Measurements from ENCODE around the gene GLDC. TPM values are rescaled to one million over a fixed set of nuclear protein-coding genes. Genes with fewer than 3 reads are reported as not detected.
"Not testable (repeated sequence)": the region's sequence is repeated elsewhere in the genome, so short reads cannot be mapped to it uniquely, and the experiment has no call there.

The GLDC gene
- total RNA-seq = under 1 TPM; 0.64 to 0.68 TPM

DNA sequence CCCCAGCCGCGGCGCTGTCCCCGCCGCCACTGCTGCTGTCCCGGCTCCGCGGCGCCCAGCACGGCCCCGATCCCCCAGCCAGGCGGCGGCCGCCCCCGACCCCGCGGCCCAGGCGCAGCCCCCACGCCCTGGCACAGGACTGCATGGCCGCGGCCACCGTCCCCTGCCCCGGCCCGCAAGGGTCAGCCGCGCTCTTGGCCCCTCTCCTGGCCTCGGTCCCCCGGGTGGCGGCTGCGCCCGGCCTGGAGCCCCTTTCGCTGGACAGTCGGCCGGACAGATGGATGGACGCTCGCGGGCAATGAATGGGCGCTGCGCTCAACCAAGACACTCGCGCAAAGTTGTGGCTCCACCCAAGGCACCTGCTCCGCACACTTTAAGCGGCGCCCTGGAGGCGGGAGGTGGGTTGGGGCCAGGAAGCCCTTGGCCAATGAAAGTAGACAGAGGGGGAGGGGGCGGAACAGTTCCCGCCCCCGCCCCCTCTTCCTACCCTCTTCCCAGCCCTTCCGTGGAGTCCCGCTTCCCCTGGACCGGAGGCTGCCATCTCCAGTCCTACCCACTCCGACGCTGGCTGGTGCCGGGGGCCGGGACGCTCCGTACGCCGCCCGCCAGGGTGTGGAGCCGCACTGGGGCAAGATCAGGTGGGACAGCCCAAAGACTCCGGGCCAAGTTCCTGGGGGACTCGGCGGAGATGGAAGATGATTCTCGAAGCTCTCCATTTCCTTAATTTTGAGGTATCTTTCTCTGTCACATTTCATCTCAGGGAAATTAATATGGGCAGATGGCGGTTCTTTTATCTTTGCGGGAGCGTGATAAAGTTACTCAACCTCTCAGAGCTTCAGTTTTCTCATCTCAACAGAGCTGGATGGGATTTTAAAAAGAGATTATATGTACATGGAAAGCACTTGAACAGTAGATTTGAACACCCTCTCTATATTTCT lies at the start of gene GLDC:
Gene GLDC, minus strand, starts transcription at position 375 of the 938 bp plus-strand sequence. Its CDS starts 230 bp downstream, at position 145.
- peak within 1 kb of the TSS; percentile 57 for H3K4me3 Mint-ChIP-seq
- no peak within 1 kb of the TSS for H3K27ac Mint-ChIP-seq

DNA sequence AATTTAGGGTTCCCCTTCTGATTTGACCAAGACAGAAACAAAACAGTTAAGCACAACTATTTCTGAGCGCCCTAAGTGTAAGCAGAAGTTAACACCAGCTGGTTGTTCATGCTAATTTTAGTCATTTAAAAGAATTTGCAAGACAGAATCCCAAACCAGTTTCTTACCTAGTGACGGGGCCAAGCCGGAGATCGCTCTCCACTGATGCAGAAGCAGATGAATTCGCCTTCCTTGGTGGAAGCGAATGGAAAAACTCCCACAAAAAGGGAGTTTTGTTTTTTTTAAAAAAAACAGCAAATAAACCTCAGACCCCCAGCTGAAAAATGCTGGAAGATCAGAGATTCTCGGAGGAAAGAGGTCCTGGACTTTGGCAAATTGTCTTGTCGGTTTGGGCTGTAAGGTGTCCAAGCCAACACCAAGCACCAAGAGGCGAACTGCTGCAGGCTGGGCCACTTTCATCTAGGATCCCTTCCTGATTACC lies 47.4 kb upstream of the GLDC start:
- Mint-ChIP-seq H3K36me3 (no peaks in the 10 kb centered on the region), H3K4me3 (no peak overlapping the region), H3K27ac (peak overlapping the region; percentile 52), H3K27me3 (no peaks in the 10 kb centered on the region), H3K4me1 (peaks cover 3% of the 10 kb centered on the region), H3K9me3 (no peaks in the 10 kb centered on the region)
- DNase-seq = no peak

More for the DNA sequence above, at the start of gene GLDC:
- H3K36me3 Mint-ChIP-seq = no peaks in the 10 kb centered on the region
- no peaks in the 10 kb centered on the region for H3K9me3 Mint-ChIP-seq
- peaks cover 68% of the 10 kb centered on the region for H3K27me3 Mint-ChIP-seq
- H3K4me1 Mint-ChIP-seq = peaks cover 15% of the 10 kb centered on the region
- DNase-seq = peak; percentile 37

DNA sequence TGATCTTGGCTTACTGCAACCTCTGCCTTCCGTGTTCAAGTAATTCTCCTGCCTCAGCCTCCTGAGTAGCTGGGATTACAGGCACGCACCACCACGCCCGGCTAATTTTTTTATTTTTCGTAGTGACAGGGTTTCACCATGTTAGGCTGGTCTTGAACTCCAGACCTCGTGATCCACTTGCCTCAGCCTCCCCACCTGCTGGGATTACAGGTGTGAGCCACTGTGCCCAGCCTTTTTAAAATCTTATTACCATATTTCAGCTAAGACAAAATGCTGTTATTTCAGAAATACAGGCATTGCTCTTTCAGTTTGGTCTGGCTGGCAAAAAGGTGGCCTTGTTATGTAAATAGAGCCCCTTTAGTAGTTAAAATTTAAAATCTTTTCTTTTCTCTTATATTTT lies 46.9 kb upstream of the GLDC start:
- no peaks in the 10 kb centered on the region for H3K36me3 Mint-ChIP-seq
- no peaks in the 10 kb centered on the region for H3K27me3 Mint-ChIP-seq
- peak overlapping the region; percentile 52 for H3K27ac Mint-ChIP-seq
- H3K4me3 Mint-ChIP-seq = no peak overlapping the region
- no peak for DNase-seq
- no peaks in the 10 kb centered on the region for H3K9me3 Mint-ChIP-seq
- peaks cover 3% of the 10 kb centered on the region for H3K4me1 Mint-ChIP-seq

DNA sequence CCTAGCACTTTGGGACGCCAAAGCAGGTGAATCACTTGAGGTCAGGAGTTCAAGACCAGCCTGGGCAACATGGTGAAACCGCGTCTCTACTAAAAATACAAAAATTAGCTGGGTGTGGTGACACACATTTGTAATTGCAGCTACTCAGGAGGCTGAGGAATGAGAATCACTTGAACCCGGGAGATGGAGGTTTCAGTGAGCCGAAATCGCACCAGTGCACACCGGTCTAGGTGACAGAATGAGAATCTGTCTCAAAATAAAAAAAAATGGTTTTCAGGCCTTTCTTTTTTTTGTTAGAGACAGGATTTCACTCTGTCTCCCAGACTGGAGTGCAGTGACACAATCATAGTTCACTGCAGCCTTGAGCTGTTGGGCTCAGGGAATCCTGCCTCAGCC lies 45.1 kb upstream of the GLDC start:
- H3K4me3 Mint-ChIP-seq, H3K36me3 Mint-ChIP-seq, H3K27ac Mint-ChIP-seq, H3K9me3 Mint-ChIP-seq, DNase-seq, H3K4me1 Mint-ChIP-seq, H3K27me3 Mint-ChIP-seq: not testable (repeated sequence)

DNA sequence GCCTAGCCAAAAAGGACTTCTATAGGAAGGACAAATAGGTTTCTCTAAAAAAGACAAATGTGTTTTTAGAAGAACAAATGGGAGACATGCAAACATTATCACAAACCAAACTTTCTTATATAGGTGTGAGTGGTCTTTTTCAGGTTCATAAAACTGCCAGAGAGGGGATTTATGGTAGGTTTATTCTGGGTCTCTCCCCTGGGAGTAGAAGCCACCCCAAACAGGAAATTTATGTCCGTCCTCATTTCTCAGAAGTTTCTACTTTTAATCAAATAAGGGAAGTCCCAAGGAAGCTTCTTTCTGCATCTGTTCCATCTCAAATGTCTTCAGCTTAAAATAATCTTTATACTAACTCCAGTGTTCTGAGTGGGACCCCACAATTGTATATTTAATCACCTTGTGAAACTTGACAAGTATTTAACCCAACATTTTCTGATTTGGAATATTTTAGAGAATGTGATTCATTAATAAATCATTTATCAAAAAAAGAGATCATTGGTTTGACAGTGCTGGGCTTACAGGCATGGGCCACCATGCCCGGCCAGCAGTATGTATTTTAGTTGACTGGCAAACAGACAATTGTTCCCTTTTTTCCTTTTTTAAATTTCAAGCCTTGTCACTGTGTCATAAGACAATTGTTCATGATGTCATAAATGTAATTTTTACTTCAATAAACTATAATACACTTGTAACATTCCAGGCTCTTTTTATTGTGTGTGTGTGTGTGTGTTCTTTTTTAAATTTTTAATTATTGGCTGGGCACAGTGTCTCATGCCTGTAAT lies 44.6 kb upstream of the GLDC start:
- Mint-ChIP-seq H3K4me1 (peaks cover 3% of the 10 kb centered on the region), H3K27me3 (no peaks in the 10 kb centered on the region), H3K9me3 (no peaks in the 10 kb centered on the region), H3K27ac (no peak overlapping the region), H3K4me3 (no peak overlapping the region), H3K36me3 (no peaks in the 10 kb centered on the region)
- no peak for DNase-seq

DNA sequence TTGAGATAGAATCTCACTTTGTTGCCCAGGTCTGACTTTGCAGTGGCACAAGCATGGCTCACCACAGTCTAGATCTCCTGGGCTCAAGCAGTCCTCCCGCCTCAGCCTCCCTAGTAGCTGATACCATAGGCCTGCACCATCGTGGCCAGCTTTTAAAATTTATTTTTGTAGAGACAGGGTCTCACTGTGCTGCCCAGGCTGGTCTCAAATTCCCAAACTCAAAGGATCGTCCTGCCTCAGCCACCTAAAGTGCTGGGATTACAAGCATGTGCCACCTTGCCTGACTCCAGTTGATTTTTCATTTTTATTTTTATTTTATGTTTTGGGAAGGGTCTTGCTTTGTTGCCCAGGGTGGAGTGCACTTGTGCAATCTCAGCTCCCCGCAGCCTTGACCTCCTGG lies 41.7 kb upstream of the GLDC start:
- H3K36me3 Mint-ChIP-seq = peaks cover 11% of the 10 kb centered on the region
- no peaks in the 10 kb centered on the region for H3K27me3 Mint-ChIP-seq
- H3K4me1 Mint-ChIP-seq = peaks cover 17% of the 10 kb centered on the region
- DNase-seq = no peak
- no peak overlapping the region for H3K4me3 Mint-ChIP-seq
- H3K27ac Mint-ChIP-seq = no peak overlapping the region
- H3K9me3 Mint-ChIP-seq = no peaks in the 10 kb centered on the region

DNA sequence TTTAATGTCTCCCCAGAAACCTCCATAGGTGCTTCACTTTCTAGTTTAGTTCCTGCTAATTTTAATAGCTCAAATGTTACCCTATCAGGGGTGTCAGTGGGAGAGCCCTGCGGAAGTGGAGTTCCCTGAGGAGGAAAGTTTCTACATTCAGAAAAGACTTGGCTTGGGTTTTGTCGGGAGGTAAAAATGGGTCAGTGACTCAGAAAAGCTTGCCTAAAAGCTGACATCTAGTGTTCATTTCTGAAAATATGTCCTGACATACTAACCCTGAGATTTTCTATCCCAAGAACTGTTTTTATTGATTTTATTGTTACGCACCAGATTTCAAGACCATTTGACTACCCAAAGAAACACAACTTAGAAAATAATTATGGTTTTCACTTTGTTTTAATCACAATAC lies 40.9 kb upstream of the GLDC start:
- DNase-seq = no peak
- Mint-ChIP-seq H3K27ac (no peak overlapping the region), H3K36me3 (peaks cover 11% of the 10 kb centered on the region), H3K27me3 (no peaks in the 10 kb centered on the region), H3K9me3 (no peaks in the 10 kb centered on the region), H3K4me1 (peaks cover 17% of the 10 kb centered on the region), H3K4me3 (no peak overlapping the region)

DNA sequence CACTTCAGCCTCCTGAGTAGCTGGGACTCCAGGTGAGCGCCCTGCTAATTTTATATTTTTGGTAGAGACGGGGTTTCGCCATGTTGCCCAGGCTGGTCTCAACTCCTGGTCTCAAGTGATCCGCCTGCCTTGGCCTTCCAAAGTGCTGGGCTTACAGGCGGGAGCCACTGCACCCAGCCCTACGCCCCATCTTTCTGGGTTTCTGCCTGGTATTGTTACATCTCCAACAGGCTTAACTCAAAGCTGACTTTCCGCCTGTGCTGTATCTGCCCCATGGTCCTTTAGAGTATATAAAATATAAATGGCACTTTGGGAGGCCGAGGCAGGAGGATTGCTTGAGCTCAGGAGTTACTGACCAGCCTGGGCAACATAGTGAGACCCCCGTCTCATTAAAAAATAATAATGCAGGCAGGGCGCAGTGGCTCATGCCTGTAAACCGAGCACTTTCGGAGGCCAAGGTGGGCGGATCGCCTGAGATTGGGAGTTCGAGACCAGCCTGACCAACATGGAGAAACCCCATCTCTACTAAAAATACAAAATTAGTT lies 36.5 kb upstream of the GLDC start:
- Mint-ChIP-seq H3K27ac (peak overlapping the region; percentile 98), H3K4me1 (peaks cover 18% of the 10 kb centered on the region), H3K9me3 (no peaks in the 10 kb centered on the region), H3K27me3 (no peaks in the 10 kb centered on the region), H3K36me3 (peaks cover 14% of the 10 kb centered on the region), H3K4me3 (peak overlapping the region; percentile 96)
- no peak for DNase-seq

DNA sequence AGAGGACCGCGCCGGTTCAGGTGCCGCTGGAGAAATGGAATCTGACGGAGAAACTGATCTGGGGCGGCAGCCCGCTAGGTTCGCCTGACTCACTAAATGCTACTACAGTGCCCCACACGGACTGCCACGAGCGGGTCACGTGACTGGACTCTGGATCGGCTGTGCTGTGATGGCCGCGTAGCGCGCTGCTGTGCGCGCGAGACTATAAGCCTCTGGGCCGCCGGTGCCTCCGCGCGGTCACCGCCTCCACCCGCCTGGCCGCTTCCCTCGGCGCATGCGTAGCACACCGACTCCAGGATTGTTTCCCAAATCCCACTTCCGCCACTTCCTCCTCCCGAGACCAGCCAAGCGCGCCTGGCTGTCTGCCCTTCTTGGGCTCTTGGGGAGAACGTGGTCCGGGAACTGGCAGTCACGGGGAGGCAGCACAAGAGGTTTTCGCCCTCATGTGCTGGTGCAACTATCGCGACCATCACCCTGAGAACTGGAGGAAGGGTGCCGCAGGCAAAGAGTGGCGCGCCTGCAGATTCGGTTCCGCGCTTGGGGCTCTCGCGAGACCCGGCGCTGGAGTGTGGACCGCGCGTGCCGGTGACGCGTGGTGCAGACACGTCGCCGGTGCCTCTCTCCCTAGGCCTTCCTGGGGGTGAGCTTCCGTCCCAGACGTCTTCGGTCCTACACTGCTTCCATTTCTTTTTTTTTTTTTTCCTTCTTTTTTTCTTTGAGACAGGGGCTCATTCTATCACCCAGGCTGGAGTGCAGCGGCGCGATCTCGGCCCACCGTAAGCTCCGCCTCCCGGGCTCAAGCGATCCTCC lies 35.8 kb upstream of the GLDC start:
- Mint-ChIP-seq H3K9me3 (no peaks in the 10 kb centered on the region), H3K27me3 (no peaks in the 10 kb centered on the region), H3K4me1 (peaks cover 18% of the 10 kb centered on the region), H3K27ac (peak overlapping the region; percentile 98), H3K4me3 (peak overlapping the region; percentile 96), H3K36me3 (peaks cover 14% of the 10 kb centered on the region)
- DNase-seq = peak; percentile 94

DNA sequence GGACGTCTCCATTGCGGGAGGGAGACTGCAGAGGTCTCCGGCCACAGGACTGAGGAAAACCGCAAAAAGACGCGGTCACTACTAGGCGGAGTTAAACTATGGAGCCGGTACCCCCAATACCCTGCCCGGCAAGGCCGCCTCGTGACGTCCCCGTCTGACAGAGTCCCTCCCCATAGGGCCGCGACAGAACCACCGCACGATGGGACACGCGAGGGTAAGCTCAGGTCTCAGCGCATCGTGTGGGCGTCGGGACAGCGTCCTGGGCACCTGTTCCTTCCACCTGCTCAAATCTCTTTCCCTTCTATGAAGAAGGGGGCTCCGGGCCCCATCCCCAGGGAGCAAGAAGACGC lies 35.2 kb upstream of the GLDC start:
- DNase-seq = peak; percentile 81
- Mint-ChIP-seq H3K27me3 (no peaks in the 10 kb centered on the region), H3K4me3 (peak overlapping the region; percentile 96), H3K27ac (peak overlapping the region; percentile 98), H3K36me3 (peaks cover 14% of the 10 kb centered on the region), H3K4me1 (peaks cover 18% of the 10 kb centered on the region), H3K9me3 (no peaks in the 10 kb centered on the region)

DNA sequence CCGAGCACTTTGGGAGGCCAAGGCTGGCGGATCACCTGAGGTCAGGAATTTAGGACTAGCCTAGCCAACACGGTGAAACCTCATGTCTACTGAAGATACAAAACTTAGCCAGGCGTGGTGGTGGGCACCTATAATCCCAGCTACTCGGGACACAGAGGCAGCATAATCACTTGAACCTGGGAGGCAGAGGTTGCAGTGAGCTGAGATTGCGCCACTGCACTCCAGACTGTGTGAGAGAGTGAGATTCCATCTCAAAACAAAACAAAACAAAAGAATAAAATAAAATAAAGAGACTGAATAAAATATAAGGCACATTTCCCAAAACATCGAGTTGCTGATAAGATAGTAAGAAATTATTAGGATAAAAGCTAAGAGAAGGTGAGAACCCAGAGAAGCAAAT lies 32.3 kb upstream of the GLDC start:
- Mint-ChIP-seq H3K9me3 (no peaks in the 10 kb centered on the region), H3K4me1 (peaks cover 6% of the 10 kb centered on the region), H3K4me3 (no peak overlapping the region), H3K27ac (no peak overlapping the region), H3K36me3 (peaks cover 6% of the 10 kb centered on the region), H3K27me3 (no peaks in the 10 kb centered on the region)
- no peak for DNase-seq

DNA sequence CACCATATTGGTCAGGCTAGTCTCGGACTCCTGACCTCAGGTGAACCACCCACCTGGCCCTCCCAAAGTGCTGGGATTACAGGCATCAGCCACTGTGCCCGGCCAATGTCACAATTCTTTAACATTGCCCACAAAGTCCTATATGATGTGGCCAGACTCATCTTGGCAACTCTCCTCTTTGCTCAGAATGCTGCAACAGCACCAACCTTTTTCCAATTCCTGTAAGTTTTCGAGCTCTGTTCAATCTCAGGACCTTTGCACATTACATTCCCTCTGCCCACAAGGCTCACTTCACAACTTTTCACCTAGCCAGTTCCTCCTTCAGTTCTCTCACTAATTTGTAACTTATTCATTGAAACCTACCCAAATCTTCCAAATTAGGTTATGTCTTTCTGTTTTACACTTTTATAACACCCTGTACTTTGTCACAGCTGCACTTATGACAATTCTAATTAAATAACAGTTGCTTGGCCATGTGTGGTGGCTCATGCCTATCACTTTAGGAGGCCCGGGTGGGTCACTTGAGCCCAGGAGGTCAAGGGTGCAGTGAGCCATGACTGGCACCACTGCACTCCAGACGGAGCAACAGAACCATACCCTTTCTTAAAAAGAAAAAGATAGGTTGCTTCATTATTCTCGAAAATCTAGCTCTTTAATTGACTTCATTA lies 30.9 kb upstream of the GLDC start:
- H3K27me3 Mint-ChIP-seq = no peaks in the 10 kb centered on the region
- peaks cover 3% of the 10 kb centered on the region for H3K36me3 Mint-ChIP-seq
- H3K4me3 Mint-ChIP-seq = no peak overlapping the region
- no peak overlapping the region for H3K27ac Mint-ChIP-seq
- no peaks in the 10 kb centered on the region for H3K9me3 Mint-ChIP-seq
- DNase-seq = no peak
- H3K4me1 Mint-ChIP-seq = peaks cover 4% of the 10 kb centered on the region

DNA sequence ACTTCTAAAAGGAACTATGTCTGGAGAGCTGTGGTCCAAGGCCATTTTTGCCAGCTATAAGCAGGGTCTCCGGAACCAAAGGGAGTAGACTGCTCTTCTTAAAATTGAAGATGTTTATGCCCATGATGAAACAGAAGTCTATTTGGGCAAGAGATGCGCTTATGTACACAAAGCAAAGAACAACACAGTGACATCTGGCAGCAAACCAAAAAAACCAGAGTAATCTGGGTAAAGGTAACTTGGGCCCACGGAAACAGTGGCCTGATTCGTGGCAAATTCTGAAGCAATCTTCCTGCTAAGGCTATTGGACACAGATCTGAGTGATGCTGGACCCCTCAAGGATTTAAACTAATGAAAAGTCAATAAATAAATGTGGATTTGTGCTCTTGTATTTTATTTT lies 29.7 kb upstream of the GLDC start:
- H3K36me3 Mint-ChIP-seq = no peaks in the 10 kb centered on the region
- no peak for DNase-seq
- no peak overlapping the region for H3K4me3 Mint-ChIP-seq
- H3K27ac Mint-ChIP-seq = no peak overlapping the region
- peaks cover under 1% of the 10 kb centered on the region for H3K4me1 Mint-ChIP-seq
- H3K27me3 Mint-ChIP-seq = no peaks in the 10 kb centered on the region
- H3K9me3 Mint-ChIP-seq = no peaks in the 10 kb centered on the region

DNA sequence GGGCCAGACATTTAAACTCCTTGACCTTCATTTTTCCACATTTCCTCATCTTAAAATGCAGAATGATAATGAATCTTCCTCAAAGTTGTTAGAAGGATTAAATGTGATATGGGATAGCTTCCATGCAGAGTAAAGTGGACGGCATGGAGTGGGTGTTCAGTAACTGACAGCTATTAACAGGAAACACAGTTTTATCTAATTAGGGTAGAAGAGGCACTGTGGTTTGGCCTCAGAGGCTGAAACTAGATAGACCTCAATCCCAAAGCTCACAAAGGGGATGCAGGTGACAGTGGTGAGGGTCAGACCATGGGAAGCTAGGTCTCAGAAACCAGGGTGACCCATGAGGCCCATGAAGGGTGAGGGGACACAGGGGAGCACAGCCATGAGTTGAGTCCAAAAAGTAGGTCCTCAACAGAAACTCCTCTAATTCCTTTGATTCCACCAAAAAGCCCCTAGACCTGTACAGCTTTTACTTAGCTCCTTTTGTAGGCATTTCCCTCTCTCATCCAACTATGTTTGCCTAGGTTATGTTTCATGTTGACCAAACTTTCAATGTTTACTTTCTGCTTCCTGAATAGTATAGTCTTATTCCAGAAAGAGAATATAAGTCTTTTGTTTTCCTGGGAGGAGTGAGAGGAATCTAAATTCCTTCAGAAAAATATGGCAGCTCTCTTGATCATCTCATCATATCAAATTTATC lies 27.9 kb upstream of the GLDC start:
- Mint-ChIP-seq H3K27ac (no peak overlapping the region), H3K4me3 (no peak overlapping the region), H3K9me3 (no peaks in the 10 kb centered on the region), H3K4me1 (no peaks in the 10 kb centered on the region), H3K27me3 (no peaks in the 10 kb centered on the region), H3K36me3 (no peaks in the 10 kb centered on the region)
- DNase-seq = no peak

Measured in activated naive CD8-positive, alpha-beta T cell treated with anti-CD3 and anti-CD28 coated beads for 36 hours (primary cell).